DOHH2 (cell line): ENCODE data around the gene KRT84.

Source experiments
- H3F3A ChIP-seq: fragments of 200-600 bp; sonication (generic), shearing (Covaris generic); 2 replicates; pipeline ENCODE4 v1.6.0; 2016; ENCODE audit warnings: antibody characterized with exemption, mild to moderate bottlenecking; ENCODE audit not compliant: control insufficient read depth, insufficient read depth
- H3K27ac ChIP-seq: fragments of 200-600 bp; sonication (generic); 2 replicates; pipeline ENCODE4 v1.5.1; 2014; ENCODE audit warnings: low read depth, mild to moderate bottlenecking, low read length, moderate library complexity
- H3K27me3 ChIP-seq: fragments of 200-600 bp; sonication (generic); 2 replicates; pipeline ENCODE4 v1.6.1; 2014; ENCODE audit warnings: mild to moderate bottlenecking, low read length, mixed read lengths; ENCODE audit not compliant: control insufficient read depth
- H3K36me3 ChIP-seq: fragments of 200-600 bp; sonication (generic); 2 replicates; pipeline ENCODE4 v1.6.1; 2014; ENCODE audit warnings: mild to moderate bottlenecking, low read length, moderate library complexity, mixed read lengths; ENCODE audit not compliant: control insufficient read depth
- H3K4me1 ChIP-seq: fragments of 200-600 bp; sonication (generic); 2 replicates; pipeline ENCODE4 v1.6.1; 2014; ENCODE audit warnings: mild to moderate bottlenecking, low read length, mixed read lengths; ENCODE audit not compliant: control insufficient read depth
- H3K4me2 ChIP-seq: fragments of 200-600 bp; sonication (generic); 2 replicates; pipeline ENCODE4 v1.6.0; 2014; ENCODE audit warnings: mild to moderate bottlenecking, low read length, moderate library complexity
- H3K4me3 ChIP-seq: fragments of 200-600 bp; sonication (generic); 2 replicates; pipeline ENCODE4 v1.5.1; 2014; ENCODE audit warnings: mild to moderate bottlenecking, low read length, mixed read lengths
- H3K79me2 ChIP-seq: fragments of 200-600 bp; sonication (generic); 2 replicates; pipeline ENCODE4 v1.6.1; 2014; ENCODE audit warnings: mild to moderate bottlenecking, low read length, mixed read lengths; ENCODE audit not compliant: control insufficient read depth
- H3K9me2 ChIP-seq: fragments of 200-600 bp; sonication (generic); replicated peaks from 2 replicates; pipeline ENCODE4 v1.6.1; 2014; ENCODE audit warnings: mild to moderate bottlenecking, low read length, mixed read lengths; ENCODE audit not compliant: control insufficient read depth
- H3K9me3 ChIP-seq: fragments of 200-600 bp; sonication (generic); 2 replicates; pipeline ENCODE4 v1.6.1; 2014; ENCODE audit warnings: antibody characterized with exemption, low read length, mixed read lengths; ENCODE audit not compliant: control insufficient read depth, insufficient read depth
- H4K20me1 ChIP-seq: fragments of 200-600 bp; sonication (generic); 2 replicates; pipeline ENCODE4 v1.6.0; 2014; ENCODE audit warnings: low read depth, mild to moderate bottlenecking, antibody characterized with exemption, low read length, moderate library complexity; ENCODE audit not compliant: control insufficient read depth, insufficient read depth
- CTCF ChIP-seq: fragments of 200-600 bp; sonication (generic); IDR thresholded peaks from one replicate; pipeline ENCODE4 v1.5.1; 2014; ENCODE audit warnings: antibody characterized with exemption, mild to moderate bottlenecking, low read depth, low read length; ENCODE audit not compliant: poor library complexity, severe bottlenecking
- EZH2phosphoT487 ChIP-seq: fragments of 200-600 bp; sonication (generic); IDR thresholded peaks from 2 replicates; pipeline ENCODE4 v1.6.1; 2017; ENCODE audit warnings: borderline replicate concordance, mild to moderate bottlenecking, antibody characterized with exemption, low read length, moderate library complexity, mixed read lengths

Gene KRT84

GRCh38 chr12:52343550-52343949 is 41.9 kb downstream of the KRT84 start:
- Histone ChIP-seq H3K9me3 (no peaks in the 10 kb centered on the region), H4K20me1 (no peaks in the 10 kb centered on the region), H3K27ac (no peak overlapping the region), H3K9me2 (no peaks in the 10 kb centered on the region), H3K4me1 (no peaks in the 10 kb centered on the region), H3K79me2 (no peaks in the 10 kb centered on the region), H3K27me3 (peaks cover 24% of the 10 kb centered on the region), H3K36me3 (no peaks in the 10 kb centered on the region), H3K4me3 (no peak overlapping the region), H3K4me2 (no peak overlapping the region), H3F3A (no peaks in the 10 kb centered on the region)
- TF ChIP-seq EZH2phosphoT487 (no peak), CTCF (no peak)

GRCh38 chr12:52342781-52343490 is 42.5 kb downstream of the KRT84 start:
- Histone ChIP-seq H3K4me1 (no peaks in the 10 kb centered on the region), H3K4me2 (no peak overlapping the region), H3K27ac (no peak overlapping the region), H4K20me1 (no peaks in the 10 kb centered on the region), H3K9me2 (no peaks in the 10 kb centered on the region), H3K36me3 (no peaks in the 10 kb centered on the region), H3F3A (no peaks in the 10 kb centered on the region), H3K79me2 (no peaks in the 10 kb centered on the region), H3K4me3 (no peak overlapping the region), H3K9me3 (no peaks in the 10 kb centered on the region), H3K27me3 (peaks cover 20% of the 10 kb centered on the region)
- no peak for TF ChIP-seq EZH2phosphoT487
- TF ChIP-seq CTCF = no peak

- Histone ChIP-seq H3K9me2 (no peaks in the 10 kb centered on the region), H3K4me2 (no peak overlapping the region), H3K4me3 (no peak overlapping the region), H3K9me3 (no peaks in the 10 kb centered on the region), H3K27me3 (peaks cover 18% of the 10 kb centered on the region), H3K27ac (no peak overlapping the region), H3F3A (no peaks in the 10 kb centered on the region), H4K20me1 (no peaks in the 10 kb centered on the region), H3K36me3 (no peaks in the 10 kb centered on the region), H3K4me1 (no peaks in the 10 kb centered on the region), H3K79me2 (no peaks in the 10 kb centered on the region)
- TF ChIP-seq CTCF = no peak
- TF ChIP-seq EZH2phosphoT487 = no peak
Measured at GRCh38 chr12:52341066-52341580, 44.3 kb downstream of the KRT84 start.
